Right lobe of liver (tissue), 6 donors: ENCODE measurements around the gene TRAF3IP1. TPM values are rescaled to one million over a fixed set of nuclear protein-coding genes. Genes with fewer than 3 reads are reported as not detected.
A peak's percentile ranks its signal among the peaks of the same experiment; 100 is the strongest.
"Not testable (repeated sequence)": the region's sequence is repeated elsewhere in the genome, so short reads cannot be mapped to it uniquely, and the experiment has no call there.

Source experiments
- ATAC-seq, 4 donors: fragments of 200-7000 bp; cut with Tn5 transposase; one replicate each; pipeline ENCODE4 v1.9.1; 2020; ENCODE audit warnings: mild to moderate bottlenecking in 4 of 4, moderate library complexity in 4 of 4
- DNase-seq, 3 donors: peaks; one replicate each; pipeline ENCODE4 v3.0.0-alpha.2; 2020
- H3K27ac ChIP-seq, 3 donors: fragments of 200-600 bp; one replicate each; pipeline ENCODE4 v1.8.0; 2022
- H3K27me3 ChIP-seq, 2 donors: fragments of 200-600 bp; one replicate each; pipeline ENCODE4 v1.8.0; 2022
- H3K36me3 ChIP-seq, 4 donors: fragments of 200-600 bp; sonication (generic) in 1 of 4; one replicate each; pipeline versions ENCODE4 v1.5.1 to v1.8.0; 2017 to 2022; ENCODE audit warnings: control low read depth in 1 of 4
- H3K4me1 ChIP-seq, 4 donors: fragments of 200-600 bp; sonication (generic) in 1 of 4; one replicate each; pipeline versions ENCODE4 v1.5.1 to v1.8.0; 2017 to 2022; ENCODE audit warnings: control low read depth in 1 of 4
- H3K4me3 ChIP-seq, 3 donors: fragments of 200-600 bp; one replicate each; pipeline ENCODE4 v1.8.0; 2022
- H3K9me3 ChIP-seq, 4 donors: fragments of 200-600 bp; sonication (generic) in 1 of 4; one replicate each; pipeline versions ENCODE4 v1.5.1 to v1.8.0; 2017 to 2022; ENCODE audit warnings: control low read depth in 1 of 4
- CTCF ChIP-seq, 4 donors: fragments of 200-600 bp in 3 of 4; fragments of 450-650 bp in 1 of 4; IDR thresholded peaks; one replicate each; pipeline versions ENCODE4 v1.5.1 to v1.8.0; 2016 to 2022; ENCODE audit warnings: antibody characterized with exemption in 4 of 4, mild to moderate bottlenecking in 2 of 4
- POLR2A ChIP-seq: fragments of 450-650 bp; IDR thresholded peaks from one replicate; pipeline ENCODE4 v1.6.1; 2017; ENCODE audit warnings: antibody characterized with exemption, mild to moderate bottlenecking
- WGBS: methylation state at CpG from one replicate; pipeline ENCODE4 v1.1.6; 2018; ENCODE audit warnings: low coverage, low lambda C conversion rate; ENCODE audit not compliant: insufficient coverage; ENCODE audit errors: missing lambda C conversion rate; 5-methylcytosine and 5-hydroxymethylcytosine counted together
- intact Hi-C, 2 donors: fragments of 100-400 bp; cut with DNase I; formaldehyde crosslinking; loops; one replicate each; pipeline versions ENCODE4 v1.11.2 to v1.14.1; 2022
- total RNA-seq, 6 experiments: library from RNA; depleted of rRNA in 2 of 6; stranded (reverse); fragments of >200 nt in 2 of 6; fragmentation: NEBNext Ultra II Directional in 3 of 6; extraction: Animal tissue kit (Norgen Biotek cat#: 25700) in 3 of 6; gene quantifications; one replicate each; pipeline versions ENCODE4 v1.1.0 to v1.2.4, GENCODE V29; 2016 to 2023
- donor health status: DM: no; HTN: yes; CAD: no.
- donor health status: DM: no; HTN: no; CAD: no.
- donor health status: DM: no; HTN: no; CAD: no.
- donor health status: DM: no; HTN: yes; CAD: no.
- donor health status: DM: no; HTN: yes; CAD: no.

TRAF3IP1 gene
- total RNA-seq, 6 experiments from 2014 or later, result 4.6 to 12.0 (median 8.3) TPM

GRCh38 chr2:238305092-238305862 is 15.0 kb upstream of the TRAF3IP1 start:
- DNase-seq (no peak), ATAC-seq (peak in 2 of 4 donors; percentile 1 to 11)
- TF ChIP-seq POLR2A, result no peak
- TF ChIP-seq CTCF (IDR thresholded peaks at IDR 0.05), result peak in 3 of 4 donors; percentile 14 to 31 (median 16)
- H3K4me3 ChIP-seq, result no peak overlapping the region
- no peaks in the 10 kb centered on the region for H3K36me3 ChIP-seq
- WGBS, result 80% methylated on average over 9 of the region's 12 CpGs
- peak overlapping the region in 2 of 3 donors; percentile 93 to 98 for H3K27ac ChIP-seq
- intact Hi-C loops, result no loop called here
- peaks cover 0 to 25% (median 12%) of the 10 kb centered on the region in 4 donors for H3K4me1 ChIP-seq
- H3K9me3 ChIP-seq, result no peaks in the 10 kb centered on the region
- H3K27me3 ChIP-seq, result no peaks in the 10 kb centered on the region

GRCh38 chr2:238305965-238306671 is 14.2 kb upstream of the TRAF3IP1 start:
- ATAC-seq (peak; percentile 74 to 84 (median 80)), DNase-seq (peak in 1 of 3 donors; percentile 72)
- 31% methylated on average over 9 of the region's 11 CpGs for WGBS
- TF ChIP-seq CTCF (IDR thresholded peaks at IDR 0.05) (no peak), POLR2A (no peak)
- Histone ChIP-seq H3K4me3 (no peak overlapping the region), H3K36me3 (no peaks in the 10 kb centered on the region), H3K9me3 (no peaks in the 10 kb centered on the region), H3K4me1 (peaks cover 0 to 17% (median 8%) of the 10 kb centered on the region in 4 donors), H3K27me3 (no peaks in the 10 kb centered on the region), H3K27ac (peak overlapping the region; percentile 93 to 98 (median 94))
- intact Hi-C loops, result no loop called here

- peaks cover 0 to 15% (median 6%) of the 10 kb centered on the region in 4 donors for H3K4me1 ChIP-seq
- peak overlapping the region; percentile 93 to 98 (median 94) for H3K27ac ChIP-seq
- intact Hi-C loops, result no loop called here
- H3K36me3 ChIP-seq, result no peaks in the 10 kb centered on the region
- TF ChIP-seq CTCF (IDR thresholded peaks at IDR 0.05) (no peak), POLR2A (no peak)
- H3K9me3 ChIP-seq, result no peaks in the 10 kb centered on the region
- H3K4me3 ChIP-seq, result no peak overlapping the region
- ATAC-seq, result peak; percentile 86 to 93 (median 90)
- DNase-seq, result peak; percentile 63 to 79 (median 76)
- no peaks in the 10 kb centered on the region for H3K27me3 ChIP-seq
- WGBS, result 29% methylated on average over 5 of the region's 5 CpGs
Measured at GRCh38 chr2:238306672-238306998, 13.7 kb upstream of the TRAF3IP1 start.

GRCh38 chr2:238308177-238308576 is 12.1 kb upstream of the TRAF3IP1 start:
- TF ChIP-seq POLR2A, result no peak
- TF ChIP-seq CTCF (IDR thresholded peaks at IDR 0.05), result peak in 2 of 4 donors; percentile 5 to 30
- Histone ChIP-seq H3K4me3 (no peak overlapping the region), H3K9me3 (no peaks in the 10 kb centered on the region), H3K4me1 (peaks cover 0 to 15% (median 6%) of the 10 kb centered on the region in 4 donors), H3K27me3 (no peaks in the 10 kb centered on the region), H3K27ac (no peak overlapping the region), H3K36me3 (no peaks in the 10 kb centered on the region)
- WGBS, result 71% methylated on average over 1 of the region's 2 CpGs
- intact Hi-C loops, result no loop called here
- ATAC-seq, result no peak
- DNase-seq, result peak in 1 of 3 donors; percentile 25

- H3K4me3 ChIP-seq, intact Hi-C loops, H3K9me3 ChIP-seq, DNase-seq, H3K36me3 ChIP-seq, H3K27me3 ChIP-seq, H3K27ac ChIP-seq, ATAC-seq: not testable (repeated sequence)
- peaks cover 0 to 13% (median 6%) of the 10 kb centered on the region in 4 donors for H3K4me1 ChIP-seq
- WGBS, result 92% methylated on average over 14 of the region's 14 CpGs
Measured at GRCh38 chr2:238310721-238311120, 9.6 kb upstream of the TRAF3IP1 start.
